WERI-Rb-1 (cell line): Measurements from ENCODE around the gene SLC10A7.

Experiments
- DNase-seq: peaks from one replicate; pipeline ENCODE4 v3.0.0-alpha.2; 2020
- H3K27ac ChIP-seq: fragments of 250-450 bp; sonication (Bioruptor Pico); 2 replicates; pipeline ENCODE4 v1.5.1; 2020; ENCODE audit warnings: mild to moderate bottlenecking, moderate library complexity
- H3K27me3 ChIP-seq: fragments of 250-450 bp; sonication (Bioruptor Pico); 2 replicates; pipeline ENCODE4 v1.5.1; 2021; ENCODE audit warnings: mild to moderate bottlenecking, low read depth, moderate library complexity; ENCODE audit not compliant: insufficient read depth, severe bottlenecking
- H3K36me3 ChIP-seq: fragments of 250-450 bp; sonication (Bioruptor Pico); 2 replicates; pipeline ENCODE4 v1.5.1; 2020; ENCODE audit warnings: mild to moderate bottlenecking, moderate library complexity
- H3K4me3 ChIP-seq: 2 replicates; pipeline ENCODE4 v1.5.1; 2011; ENCODE audit warnings: low read depth, mild to moderate bottlenecking, control low read depth, low read length
- H3K9me3 ChIP-seq: fragments of 250-450 bp; sonication (Bioruptor Pico); 2 replicates; pipeline ENCODE4 v1.5.1; 2021; ENCODE audit warnings: mild to moderate bottlenecking, moderate library complexity; ENCODE audit not compliant: severe bottlenecking
- TF ChIP-seq, protein P1 (sequence below): IDR thresholded peaks from 2 replicates; pipeline ENCODE4 v1.5.1; 2011; ENCODE audit warnings: low read depth, mild to moderate bottlenecking, control low read depth, inconsistent platforms, low read length

The SLC10A7 gene

GRCh38 chr4:146481246-146481645, 40.5 kb downstream of the SLC10A7 start:
- Histone ChIP-seq H3K4me3 (no peak overlapping the region), H3K27ac (no peak overlapping the region), H3K27me3 (no peaks in the 10 kb centered on the region), H3K36me3 (no peaks in the 10 kb centered on the region), H3K9me3 (no peaks in the 10 kb centered on the region)
- TF ChIP-seq, protein P1, sequence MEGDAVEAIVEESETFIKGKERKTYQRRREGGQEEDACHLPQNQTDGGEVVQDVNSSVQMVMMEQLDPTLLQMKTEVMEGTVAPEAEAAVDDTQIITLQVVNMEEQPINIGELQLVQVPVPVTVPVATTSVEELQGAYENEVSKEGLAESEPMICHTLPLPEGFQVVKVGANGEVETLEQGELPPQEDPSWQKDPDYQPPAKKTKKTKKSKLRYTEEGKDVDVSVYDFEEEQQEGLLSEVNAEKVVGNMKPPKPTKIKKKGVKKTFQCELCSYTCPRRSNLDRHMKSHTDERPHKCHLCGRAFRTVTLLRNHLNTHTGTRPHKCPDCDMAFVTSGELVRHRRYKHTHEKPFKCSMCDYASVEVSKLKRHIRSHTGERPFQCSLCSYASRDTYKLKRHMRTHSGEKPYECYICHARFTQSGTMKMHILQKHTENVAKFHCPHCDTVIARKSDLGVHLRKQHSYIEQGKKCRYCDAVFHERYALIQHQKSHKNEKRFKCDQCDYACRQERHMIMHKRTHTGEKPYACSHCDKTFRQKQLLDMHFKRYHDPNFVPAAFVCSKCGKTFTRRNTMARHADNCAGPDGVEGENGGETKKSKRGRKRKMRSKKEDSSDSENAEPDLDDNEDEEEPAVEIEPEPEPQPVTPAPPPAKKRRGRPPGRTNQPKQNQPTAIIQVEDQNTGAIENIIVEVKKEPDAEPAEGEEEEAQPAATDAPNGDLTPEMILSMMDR: no peak
- DNase-seq: no peak

DNA sequence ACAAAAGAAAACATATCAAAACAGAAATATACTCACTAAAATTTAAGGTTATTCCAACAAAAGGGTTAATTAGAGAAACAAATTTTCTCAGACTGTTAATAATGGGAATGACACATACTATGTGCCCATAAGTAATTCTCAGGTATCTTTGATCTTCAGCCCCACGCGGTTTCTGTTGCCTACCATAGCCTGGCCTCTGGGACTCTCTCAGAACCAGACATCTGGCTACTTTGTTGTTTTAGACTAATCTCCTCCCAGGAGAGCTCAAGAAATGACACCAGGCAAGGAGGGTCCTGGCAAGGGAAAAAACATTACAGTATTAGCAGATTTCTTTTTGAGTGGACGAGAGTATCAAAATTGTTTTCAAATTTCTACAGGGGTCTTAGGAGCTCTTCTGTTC, 43.7 kb downstream of the SLC10A7 start:
- H3K27me3 ChIP-seq: no peaks in the 10 kb centered on the region
- H3K36me3 ChIP-seq: no peaks in the 10 kb centered on the region
- peak overlapping the region; percentile 72 for H3K27ac ChIP-seq
- TF ChIP-seq, protein P1: no peak
- peak; percentile 75 for DNase-seq
- H3K4me3 ChIP-seq: peak overlapping the region; percentile 14
- no peaks in the 10 kb centered on the region for H3K9me3 ChIP-seq

- TF ChIP-seq, protein P1: no peak
- H3K9me3 ChIP-seq: no peaks in the 10 kb centered on the region
- DNase-seq: no peak
- H3K27ac ChIP-seq: peak overlapping the region; percentile 72
- H3K36me3 ChIP-seq: no peaks in the 10 kb centered on the region
- H3K27me3 ChIP-seq: no peaks in the 10 kb centered on the region
- H3K4me3 ChIP-seq: no peak overlapping the region
Measured at GRCh38 chr4:146477054-146477453, 44.7 kb downstream of the SLC10A7 start.

GRCh38 chr4:146472404-146472803, 49.3 kb downstream of the SLC10A7 start:
- TF ChIP-seq, protein P1: no peak
- Histone ChIP-seq H3K27ac (no peak overlapping the region), H3K27me3 (no peaks in the 10 kb centered on the region), H3K9me3 (no peaks in the 10 kb centered on the region), H3K4me3 (no peak overlapping the region), H3K36me3 (no peaks in the 10 kb centered on the region)
- no peak for DNase-seq

- TF ChIP-seq, protein P1: no peak
- no peak for DNase-seq
- H3K27me3 ChIP-seq: no peaks in the 10 kb centered on the region
- H3K27ac ChIP-seq: no peak overlapping the region
- no peaks in the 10 kb centered on the region for H3K36me3 ChIP-seq
- H3K9me3 ChIP-seq: no peaks in the 10 kb centered on the region
- no peak overlapping the region for H3K4me3 ChIP-seq
Measured at GRCh38 chr4:146470604-146471003, 51.1 kb downstream of the SLC10A7 start.

DNA sequence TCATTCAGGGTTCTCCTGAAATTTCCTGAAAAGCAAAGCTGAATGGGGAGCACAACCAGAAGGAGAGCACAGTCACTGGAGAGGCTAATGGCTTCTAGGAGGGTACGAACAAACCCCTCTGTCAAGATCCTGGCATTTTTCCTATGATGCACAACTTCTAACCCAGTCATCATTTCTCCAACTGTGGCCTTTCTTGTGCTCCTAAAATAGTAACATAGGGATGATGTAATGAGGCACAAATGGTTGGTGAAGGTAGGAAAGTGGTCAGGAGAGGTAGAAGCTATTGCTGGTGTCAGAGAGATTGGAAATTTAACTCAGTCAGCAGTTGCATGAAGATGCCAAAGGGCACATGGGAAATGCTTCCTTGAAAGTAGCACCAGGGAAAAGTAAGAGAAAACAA, 52.7 kb downstream of the SLC10A7 start:
- no peaks in the 10 kb centered on the region for H3K36me3 ChIP-seq
- TF ChIP-seq, protein P1: no peak
- no peaks in the 10 kb centered on the region for H3K27me3 ChIP-seq
- no peak for DNase-seq
- no peak overlapping the region for H3K4me3 ChIP-seq
- H3K27ac ChIP-seq: no peak overlapping the region
- H3K9me3 ChIP-seq: no peaks in the 10 kb centered on the region
